PC-3 (cell line): Measurements from ENCODE around the gene RBSN. TPM values are rescaled to one million over a fixed set of nuclear protein-coding genes. Genes with fewer than 3 reads are reported as not detected.

Experiments
- total RNA-seq: library from RNA; depleted of rRNA; stranded (reverse); fragments of >200 nt; gene quantifications from 2 replicates; pipeline ENCODE4 v1.2.3, GENCODE V29; 2014; rRNA removed

The RBSN gene
- total RNA-seq, 1 experiment from 2014 or later, result 18.7 TPM

Other genes starting within 250 kb of the RBSN start
- 21.9 and 22.7 TPM in 2 replicates for gene NR2C2, start 151.6 kb downstream of the RBSN start, total RNA-seq
- gene MRPS25, start 33.8 kb downstream of the RBSN start, total RNA-seq, result 42.9 and 46.0 TPM in 2 replicates
- 30.2 and 32.7 TPM in 2 replicates for gene CAPN7, start 107.1 kb upstream of the RBSN start, total RNA-seq
- gene SH3BP5, start 233.4 kb upstream of the RBSN start, total RNA-seq, result 21.2 and 23.0 TPM in 2 replicates